C4-2B (cell line): ENCODE results near the gene CRIP1.

Source experiments
- ZFX ChIP-seq: fragments of 450-650 bp; IDR thresholded peaks from 2 replicates; pipeline ENCODE4 v1.6.1; 2017
- TF ChIP-seq, protein P1 (sequence below): fragments of 450-650 bp; conservative IDR thresholded peaks from 2 replicates; pipeline ENCODE4 v1.5.1; 2017; ENCODE audit warnings: mild to moderate bottlenecking

DNA sequence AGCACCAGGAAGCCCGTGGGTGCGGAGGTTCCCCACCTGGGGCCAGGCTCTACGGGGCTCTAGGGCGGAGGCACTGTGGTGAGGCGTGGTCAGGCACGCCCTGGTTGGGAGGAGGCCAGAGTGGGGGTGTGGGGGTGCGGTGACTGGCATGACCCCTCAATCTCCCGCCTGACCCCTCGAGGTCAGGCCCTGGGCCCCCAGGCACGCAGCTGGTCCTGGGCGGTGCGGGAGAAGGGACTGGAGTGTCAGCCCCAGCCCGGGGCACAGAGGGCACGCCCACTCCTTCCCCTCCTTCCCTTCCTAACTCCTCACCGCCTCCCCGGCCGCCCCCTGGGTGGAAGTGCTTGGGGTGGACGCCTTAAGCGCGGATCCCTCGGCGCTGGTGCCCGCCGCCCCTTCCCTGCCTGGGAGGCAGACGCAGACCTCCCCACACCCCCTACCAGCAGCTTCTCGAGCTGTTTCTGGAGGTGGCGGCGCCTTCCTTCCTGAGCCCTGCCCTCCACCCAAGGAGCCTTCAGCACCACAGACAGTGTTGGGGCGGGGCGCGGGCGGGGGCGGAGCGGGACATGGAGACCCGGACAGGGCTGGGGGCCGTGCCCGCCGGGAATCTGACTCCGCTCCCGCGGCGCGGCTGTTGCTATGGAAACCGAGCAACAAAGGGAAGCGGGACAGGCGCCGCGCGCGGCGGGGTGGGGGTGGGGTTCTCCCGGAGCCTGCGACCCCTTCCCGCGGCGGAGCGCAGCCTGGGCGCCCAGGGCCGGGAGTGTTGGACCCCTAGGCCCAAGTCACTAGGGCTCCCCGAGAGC, 12.8 kb upstream of the CRIP1 start:
- TF ChIP-seq, protein P1, sequence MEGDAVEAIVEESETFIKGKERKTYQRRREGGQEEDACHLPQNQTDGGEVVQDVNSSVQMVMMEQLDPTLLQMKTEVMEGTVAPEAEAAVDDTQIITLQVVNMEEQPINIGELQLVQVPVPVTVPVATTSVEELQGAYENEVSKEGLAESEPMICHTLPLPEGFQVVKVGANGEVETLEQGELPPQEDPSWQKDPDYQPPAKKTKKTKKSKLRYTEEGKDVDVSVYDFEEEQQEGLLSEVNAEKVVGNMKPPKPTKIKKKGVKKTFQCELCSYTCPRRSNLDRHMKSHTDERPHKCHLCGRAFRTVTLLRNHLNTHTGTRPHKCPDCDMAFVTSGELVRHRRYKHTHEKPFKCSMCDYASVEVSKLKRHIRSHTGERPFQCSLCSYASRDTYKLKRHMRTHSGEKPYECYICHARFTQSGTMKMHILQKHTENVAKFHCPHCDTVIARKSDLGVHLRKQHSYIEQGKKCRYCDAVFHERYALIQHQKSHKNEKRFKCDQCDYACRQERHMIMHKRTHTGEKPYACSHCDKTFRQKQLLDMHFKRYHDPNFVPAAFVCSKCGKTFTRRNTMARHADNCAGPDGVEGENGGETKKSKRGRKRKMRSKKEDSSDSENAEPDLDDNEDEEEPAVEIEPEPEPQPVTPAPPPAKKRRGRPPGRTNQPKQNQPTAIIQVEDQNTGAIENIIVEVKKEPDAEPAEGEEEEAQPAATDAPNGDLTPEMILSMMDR, result no peak
- TF ChIP-seq ZFX, result no peak
